Right ventricle myocardium superior (tissue), 1 donor: ENCODE results near the gene TBC1D1. TPM values are rescaled to one million over a fixed set of nuclear protein-coding genes. Genes with fewer than 3 reads are reported as not detected.

ENCODE experiments used
- ATAC-seq: fragments of 200-7000 bp; cut with Tn5 transposase; one replicate; pipeline ENCODE4 v1.9.1; 2020; ENCODE audit warnings: mild to moderate bottlenecking; ENCODE audit not compliant: poor library complexity
- DNase-seq: peaks from one replicate; pipeline ENCODE4 v3.0.0-alpha.2; 2020
- intact Hi-C: fragments of 100-400 bp; cut with DNase I; formaldehyde crosslinking; loops from one replicate; pipeline ENCODE4 v1.11.2; 2022
- total RNA-seq: library from RNA; stranded (reverse); fragmentation: NEBNext Ultra II Directional; extraction: Animal tissue kit (Norgen Biotek cat#: 25700); gene quantifications from one replicate; pipeline ENCODE4 v1.2.1, GENCODE V29; 2021
- donor health status: DM: no; HTN: yes; CAD: no; lungs with severe emphysema.

Gene TBC1D1
- total RNA-seq, 1 donor from 2014 or later = 125 TPM

- intact Hi-C loops = loop anchor here (5.0 kb wide), 1 partner anchor 58 kb away; the partner anchor contains the start of gene PGM2
- no peak for DNase-seq
- ATAC-seq = peak; percentile 83
Observed at GRCh38 chr4:37884855-37885487, 5.9 kb upstream of the TBC1D1 start.

DNA sequence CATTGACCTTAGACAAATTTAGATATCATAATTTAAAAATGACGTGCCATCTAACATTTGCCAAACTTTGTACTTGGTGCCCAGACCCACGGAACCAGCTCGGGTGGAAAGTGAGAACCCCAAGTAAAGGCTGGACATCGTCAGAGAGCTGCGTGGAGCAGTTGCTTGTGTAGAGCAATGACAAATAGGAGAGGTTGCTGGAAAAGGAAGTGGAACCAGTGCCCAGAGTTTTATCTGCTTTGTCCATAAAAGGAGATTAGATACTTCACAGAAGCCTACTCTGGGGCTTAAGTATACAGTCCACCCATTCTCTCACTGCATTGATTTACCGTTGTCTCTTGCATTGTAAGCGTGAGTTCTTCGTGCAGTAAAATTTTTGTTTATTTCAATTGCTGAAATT, 5.4 kb upstream of the TBC1D1 start:
- ATAC-seq = peak; percentile 73
- intact Hi-C loops = loop anchor here (5.0 kb wide), 1 partner anchor 58 kb away; the partner anchor contains the start of gene PGM2
- no peak for DNase-seq

DNA sequence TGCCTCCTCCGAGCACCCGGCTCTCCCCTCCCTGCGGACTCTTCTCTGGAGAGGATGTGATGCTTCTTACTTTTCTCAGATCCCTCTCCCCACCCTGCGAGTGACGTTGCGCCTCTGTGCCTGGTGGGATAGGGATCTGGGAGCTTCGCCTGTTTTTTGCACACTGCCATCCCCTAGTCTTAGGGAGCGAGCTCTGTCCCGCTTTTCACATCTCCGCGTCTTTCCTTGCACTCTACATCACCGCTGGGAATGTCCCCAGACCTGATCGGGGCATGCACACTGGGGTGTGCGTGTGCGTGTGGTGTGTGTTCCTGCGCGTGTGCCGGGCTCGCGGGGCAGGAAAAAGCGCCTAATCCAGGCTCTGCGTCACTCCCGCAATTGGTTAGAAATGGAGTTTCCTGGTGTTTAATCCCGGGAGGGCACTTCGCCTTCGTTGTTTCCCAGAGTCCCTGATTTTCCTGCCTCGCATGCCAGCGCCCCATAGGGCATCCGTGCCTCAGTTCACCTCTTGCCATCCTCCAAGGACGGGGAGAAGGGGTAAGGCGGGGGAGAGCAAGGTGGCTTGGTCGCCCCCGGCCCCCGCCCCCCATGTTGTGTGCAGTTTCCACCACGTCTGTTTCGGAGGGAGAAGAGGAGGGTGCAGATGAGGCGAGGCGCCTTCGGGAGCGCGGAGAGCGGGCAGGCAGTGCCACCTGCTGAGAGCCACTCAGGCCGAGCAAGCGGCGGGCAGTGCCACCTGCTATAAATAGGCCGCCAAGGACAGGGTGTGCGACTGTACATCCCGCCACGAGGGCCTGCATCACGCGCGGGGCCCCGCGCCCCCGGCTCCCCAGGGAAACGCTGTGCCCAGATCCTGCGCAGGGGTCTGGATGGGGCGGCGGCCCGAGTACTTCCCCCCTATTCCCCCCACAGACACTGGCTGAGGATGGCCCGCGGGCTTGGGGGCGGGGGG, 759 bp upstream of the TBC1D1 start:
- peak; percentile 88 for DNase-seq
- peak; percentile 91 for ATAC-seq
- intact Hi-C loops = loop anchor here (5.0 to 10.0 kb wide), 3 partner anchors 63 to 145 kb away; partner anchors contain the start of gene PGM2

DNA sequence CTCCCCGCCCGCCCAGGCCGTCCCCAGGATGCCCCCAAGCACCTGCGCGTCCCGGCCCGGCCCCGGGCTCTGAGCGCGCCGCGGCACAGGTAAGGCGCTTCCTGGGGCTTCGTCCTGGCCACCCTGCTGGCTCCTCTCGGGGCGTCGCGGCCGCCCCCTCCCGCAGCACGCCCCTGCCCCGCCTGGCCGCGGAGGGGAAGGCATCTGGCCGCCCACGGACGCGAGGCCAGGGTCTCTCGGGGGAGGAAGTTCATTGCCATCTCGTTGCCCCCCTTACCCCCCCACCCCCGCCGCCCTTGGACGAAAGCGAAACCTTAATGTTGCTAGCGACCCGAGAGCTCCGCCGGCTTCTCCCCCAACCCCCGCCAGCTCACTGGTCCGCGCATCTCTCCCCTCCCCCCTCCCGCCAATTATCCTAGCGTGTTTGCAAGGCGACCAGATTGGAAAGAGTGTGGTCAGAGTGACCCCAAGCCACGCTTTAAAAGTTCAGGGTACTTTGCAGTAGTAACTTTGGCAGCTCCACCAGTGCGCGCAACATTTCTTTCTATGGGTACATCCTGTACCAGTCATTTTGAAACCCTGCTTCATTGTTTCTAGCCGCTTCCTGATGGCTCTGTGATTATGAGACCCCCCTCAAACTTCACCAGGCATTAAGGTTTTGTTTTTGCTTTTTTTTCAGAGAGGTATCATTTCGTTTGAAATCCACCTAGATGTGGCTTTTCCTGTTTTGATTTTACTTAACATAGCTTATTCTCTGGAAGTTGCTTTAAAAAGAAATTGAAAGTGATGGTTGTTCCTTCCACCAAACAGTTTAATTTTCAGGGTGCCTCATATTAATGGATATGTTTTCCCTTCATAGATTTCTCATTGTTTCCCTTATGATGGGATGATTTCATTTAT, 626 bp downstream of the TBC1D1 start:
- ATAC-seq (peak; percentile 35), DNase-seq (peak; percentile 50)
- intact Hi-C loops = loop anchor here (10.0 kb wide), 2 partner anchors 83 to 143 kb away; no protein-coding TSS in a partner anchor

DNA sequence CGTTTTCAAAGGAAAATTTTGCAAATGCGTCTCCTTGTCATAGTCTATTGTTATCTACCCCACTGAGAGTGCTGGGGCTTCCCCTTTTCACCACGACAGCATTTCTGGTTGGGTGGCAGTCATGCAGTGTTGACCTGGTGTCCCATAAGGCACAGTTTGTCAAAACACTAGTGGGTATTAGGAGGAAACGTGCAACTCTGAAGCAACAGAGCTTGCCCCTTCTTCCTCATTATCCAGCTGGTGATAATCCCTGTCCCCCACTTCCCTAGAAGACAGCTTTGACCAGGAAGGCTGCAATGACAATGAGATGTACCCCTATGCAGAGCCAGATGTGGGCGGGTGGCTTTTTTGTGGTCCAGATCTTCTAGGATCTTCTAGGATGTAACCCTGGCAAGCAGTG, 1.8 kb downstream of the TBC1D1 start:
- DNase-seq (no peak), ATAC-seq (no peak)
- intact Hi-C loops = loop anchor here (10.0 kb wide), 2 partner anchors 82 to 142 kb away; no protein-coding TSS in a partner anchor

- no peak for DNase-seq
- ATAC-seq = no peak
- intact Hi-C loops = loop anchor here (10.0 kb wide), 2 partner anchors 82 to 142 kb away; no protein-coding TSS in a partner anchor
Observed at GRCh38 chr4:37893164-37893563, 2.3 kb downstream of the TBC1D1 start.

DNA sequence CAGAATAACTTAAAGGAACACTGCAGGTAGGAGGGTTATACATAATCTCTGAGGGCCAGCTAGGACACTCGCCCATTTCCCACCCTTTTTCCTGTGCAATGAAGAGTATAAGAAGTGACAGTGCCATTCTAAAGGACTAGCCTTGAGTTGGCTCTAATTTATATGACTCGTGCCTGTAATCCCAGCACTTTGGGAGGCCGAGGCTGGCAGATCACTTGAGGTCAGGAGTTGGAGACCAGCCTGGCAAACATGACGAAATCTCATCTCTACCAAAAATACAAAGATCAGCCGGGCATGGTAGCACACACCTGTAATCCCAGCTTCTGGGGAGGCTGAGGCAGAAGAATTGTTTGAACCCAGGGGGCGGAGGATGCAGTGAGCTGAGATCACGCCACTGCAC, 4.4 kb downstream of the TBC1D1 start:
- ATAC-seq = no peak
- intact Hi-C loops = loop anchor here (10.0 kb wide), 2 partner anchors 80 to 140 kb away; no protein-coding TSS in a partner anchor
- no peak for DNase-seq

- DNase-seq (no peak), ATAC-seq (no peak)
- intact Hi-C loops = loop anchor here (10.0 kb wide), 2 partner anchors 78 to 138 kb away; no protein-coding TSS in a partner anchor
Observed at GRCh38 chr4:37896206-37896860, 5.4 kb downstream of the TBC1D1 start.

- DNase-seq (no peak), ATAC-seq (no peak)
- intact Hi-C loops = no loop called here
Observed at GRCh38 chr4:37902212-37902611, 11.3 kb downstream of the TBC1D1 start.

GRCh38 chr4:37902738-37903693, 12.1 kb downstream of the TBC1D1 start:
- DNase-seq = no peak
- ATAC-seq = no peak
- intact Hi-C loops = no loop called here

- DNase-seq (no peak), ATAC-seq (no peak)
- intact Hi-C loops = no loop called here
Observed at GRCh38 chr4:37903901-37904300, 13.0 kb downstream of the TBC1D1 start.

GRCh38 chr4:37904824-37905223, 13.9 kb downstream of the TBC1D1 start:
- no peak for ATAC-seq

DNA sequence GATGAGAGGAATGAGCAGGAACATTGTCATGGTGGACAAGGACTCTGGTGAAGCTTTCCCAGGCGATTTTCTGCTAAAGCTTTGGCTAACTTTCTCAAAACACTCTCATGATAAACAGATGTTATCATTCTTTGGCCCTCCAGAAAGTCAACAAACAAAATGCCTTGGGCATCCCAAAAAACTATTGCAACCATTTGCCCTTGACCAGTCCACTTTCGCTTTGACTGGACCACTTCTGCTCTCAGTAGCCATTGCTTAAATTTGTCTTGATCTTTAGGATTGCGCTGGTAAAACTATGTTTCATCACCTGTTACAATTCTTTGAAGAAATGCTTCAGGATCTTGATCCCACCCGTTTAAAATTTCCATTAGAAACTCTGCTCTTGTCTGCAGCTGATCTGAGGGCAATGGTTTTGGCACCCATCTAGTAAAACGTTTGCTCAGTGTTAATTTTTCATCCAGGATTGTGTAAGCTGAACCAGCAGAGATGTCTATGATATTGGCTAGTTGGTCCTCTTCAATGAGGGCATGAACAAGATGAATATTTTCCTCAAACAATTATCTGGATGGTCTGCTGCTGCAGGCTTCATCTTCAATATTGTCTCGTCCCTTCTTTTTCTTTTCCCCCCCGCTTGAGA, 14.8 kb downstream of the TBC1D1 start:
- no peak for DNase-seq
- ATAC-seq = no peak
- intact Hi-C loops = no loop called here

More at GRCh38 chr4:37904824-37905223, 13.9 kb downstream of the TBC1D1 start:
- no peak for DNase-seq
- intact Hi-C loops = no loop called here

DNA sequence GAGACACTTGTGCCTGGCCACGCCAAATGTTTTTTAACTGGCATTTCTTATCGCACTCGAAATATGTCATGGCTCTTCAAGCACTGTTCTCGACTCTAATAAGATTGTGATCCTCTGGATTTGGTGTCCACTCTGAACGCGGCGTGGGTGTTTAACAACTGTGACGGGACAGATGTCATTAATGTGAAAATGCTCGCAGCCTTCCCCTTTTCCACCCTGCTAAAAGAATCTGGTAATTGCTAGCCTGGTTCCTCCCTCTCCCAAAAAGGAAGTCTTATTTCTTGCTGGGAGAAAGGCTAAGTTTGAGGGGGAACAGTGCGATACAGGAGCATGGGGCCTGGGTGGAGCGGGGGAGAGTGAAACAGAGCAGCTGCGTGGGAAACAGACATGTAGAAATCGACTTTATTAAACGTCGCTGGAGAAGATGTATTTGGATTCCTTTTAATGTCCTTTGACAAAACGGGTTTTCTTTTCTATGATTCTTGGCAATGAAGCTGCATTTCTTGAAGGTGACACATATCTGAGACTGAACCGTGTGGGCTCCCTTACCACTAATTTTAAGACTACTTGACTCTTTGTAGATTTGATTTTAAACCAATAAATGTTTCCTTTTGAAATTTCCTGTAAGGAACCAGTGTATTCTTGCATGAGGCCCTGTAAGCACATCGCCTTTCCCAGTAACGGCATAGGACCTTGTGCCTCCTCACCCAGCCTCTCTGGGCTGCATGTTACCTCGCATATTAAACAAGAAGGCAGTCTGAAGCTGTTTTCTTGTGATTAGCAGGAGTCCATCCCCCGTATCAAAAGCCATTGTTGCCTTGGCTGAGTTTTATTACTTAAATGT, 17.8 kb downstream of the TBC1D1 start:
- DNase-seq (no peak), ATAC-seq (peak; percentile 64)
- intact Hi-C loops = no loop called here

DNA sequence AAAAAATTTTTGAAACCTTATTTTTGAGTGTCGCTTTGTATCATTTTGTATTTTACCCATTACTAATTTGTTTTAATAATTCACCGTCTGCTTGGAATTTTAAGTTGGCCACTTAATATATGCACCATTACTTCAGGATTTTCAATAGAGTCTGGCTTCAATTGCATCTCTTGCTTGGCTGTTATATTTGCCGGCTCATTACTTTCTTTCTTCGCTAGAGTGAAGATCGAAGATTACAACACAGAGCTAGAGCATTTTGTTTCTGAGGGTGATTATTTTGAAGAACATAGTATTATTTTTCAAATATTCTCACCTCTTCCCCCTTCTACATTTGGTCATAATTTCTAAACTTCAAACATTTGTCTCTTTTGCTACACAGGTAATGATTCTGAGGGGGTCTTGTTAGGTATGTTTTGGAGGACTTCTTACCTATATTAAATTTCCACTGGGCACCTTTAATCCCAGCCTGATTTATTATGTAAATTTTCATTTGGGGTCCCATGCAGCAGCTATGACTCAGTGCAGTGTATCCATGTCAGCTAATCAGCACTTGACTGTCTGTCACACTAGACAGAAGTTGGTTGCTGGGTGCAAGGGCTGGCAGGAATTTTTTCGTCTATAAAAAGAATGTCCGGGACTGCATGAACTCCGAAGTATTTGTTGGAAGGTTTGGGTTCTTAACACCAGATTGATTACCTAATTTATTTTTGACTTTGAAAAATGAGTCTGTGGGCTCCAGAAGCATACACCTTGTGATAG, 18.6 kb downstream of the TBC1D1 start:
- DNase-seq (no peak), ATAC-seq (peak; percentile 85)
- intact Hi-C loops = no loop called here
